DOHH2 (cell line): ENCODE results near the gene TRPC3.

Source experiments
- H3F3A ChIP-seq: fragments of 200-600 bp; sonication (generic), shearing (Covaris generic); 2 replicates; pipeline ENCODE4 v1.6.0; 2016; ENCODE audit warnings: antibody characterized with exemption, mild to moderate bottlenecking; ENCODE audit not compliant: control insufficient read depth, insufficient read depth
- H3K27ac ChIP-seq: fragments of 200-600 bp; sonication (generic); 2 replicates; pipeline ENCODE4 v1.5.1; 2014; ENCODE audit warnings: low read depth, mild to moderate bottlenecking, low read length, moderate library complexity
- H3K27me3 ChIP-seq: fragments of 200-600 bp; sonication (generic); 2 replicates; pipeline ENCODE4 v1.6.1; 2014; ENCODE audit warnings: mild to moderate bottlenecking, low read length, mixed read lengths; ENCODE audit not compliant: control insufficient read depth
- H3K36me3 ChIP-seq: fragments of 200-600 bp; sonication (generic); 2 replicates; pipeline ENCODE4 v1.6.1; 2014; ENCODE audit warnings: mild to moderate bottlenecking, low read length, moderate library complexity, mixed read lengths; ENCODE audit not compliant: control insufficient read depth
- H3K4me1 ChIP-seq: fragments of 200-600 bp; sonication (generic); 2 replicates; pipeline ENCODE4 v1.6.1; 2014; ENCODE audit warnings: mild to moderate bottlenecking, low read length, mixed read lengths; ENCODE audit not compliant: control insufficient read depth
- H3K4me2 ChIP-seq: fragments of 200-600 bp; sonication (generic); 2 replicates; pipeline ENCODE4 v1.6.0; 2014; ENCODE audit warnings: mild to moderate bottlenecking, low read length, moderate library complexity
- H3K4me3 ChIP-seq: fragments of 200-600 bp; sonication (generic); 2 replicates; pipeline ENCODE4 v1.5.1; 2014; ENCODE audit warnings: mild to moderate bottlenecking, low read length, mixed read lengths
- H3K79me2 ChIP-seq: fragments of 200-600 bp; sonication (generic); 2 replicates; pipeline ENCODE4 v1.6.1; 2014; ENCODE audit warnings: mild to moderate bottlenecking, low read length, mixed read lengths; ENCODE audit not compliant: control insufficient read depth
- H3K9me2 ChIP-seq: fragments of 200-600 bp; sonication (generic); replicated peaks from 2 replicates; pipeline ENCODE4 v1.6.1; 2014; ENCODE audit warnings: mild to moderate bottlenecking, low read length, mixed read lengths; ENCODE audit not compliant: control insufficient read depth
- H3K9me3 ChIP-seq: fragments of 200-600 bp; sonication (generic); 2 replicates; pipeline ENCODE4 v1.6.1; 2014; ENCODE audit warnings: antibody characterized with exemption, low read length, mixed read lengths; ENCODE audit not compliant: control insufficient read depth, insufficient read depth
- H4K20me1 ChIP-seq: fragments of 200-600 bp; sonication (generic); 2 replicates; pipeline ENCODE4 v1.6.0; 2014; ENCODE audit warnings: low read depth, mild to moderate bottlenecking, antibody characterized with exemption, low read length, moderate library complexity; ENCODE audit not compliant: control insufficient read depth, insufficient read depth
- EZH2phosphoT487 ChIP-seq: fragments of 200-600 bp; sonication (generic); IDR thresholded peaks from 2 replicates; pipeline ENCODE4 v1.6.1; 2017; ENCODE audit warnings: borderline replicate concordance, mild to moderate bottlenecking, antibody characterized with exemption, low read length, moderate library complexity, mixed read lengths
- TF ChIP-seq, protein P1 (sequence below): fragments of 200-600 bp; sonication (generic); IDR thresholded peaks from one replicate; pipeline ENCODE4 v1.5.1; 2014; ENCODE audit warnings: antibody characterized with exemption, mild to moderate bottlenecking, low read depth, low read length; ENCODE audit not compliant: poor library complexity, severe bottlenecking

TRPC3 gene

DNA sequence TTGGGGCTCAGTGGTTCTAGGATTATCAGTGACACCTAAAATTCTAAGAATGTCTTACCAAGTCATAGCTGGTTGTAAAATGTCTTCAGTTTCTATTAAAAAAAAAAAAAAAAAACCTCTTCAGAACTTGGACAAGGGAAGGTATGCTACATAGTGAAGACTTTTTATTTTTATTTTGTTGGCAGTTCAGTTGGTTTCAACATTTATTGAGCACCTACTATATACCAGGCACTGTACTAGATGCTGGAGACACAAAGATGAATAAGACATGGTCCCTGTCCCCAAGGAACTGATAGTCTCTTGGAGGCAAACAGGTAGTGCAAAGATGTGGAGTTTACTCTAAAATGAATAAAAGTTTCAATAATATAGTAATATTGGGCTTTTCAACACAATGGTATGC, 72.7 kb downstream of the TRPC3 start:
- Histone ChIP-seq H3K36me3 (no peaks in the 10 kb centered on the region), H3K79me2 (no peaks in the 10 kb centered on the region), H3K9me2 (no peaks in the 10 kb centered on the region), H3F3A (no peaks in the 10 kb centered on the region), H3K27me3 (peaks cover 15% of the 10 kb centered on the region), H3K4me2 (no peak overlapping the region), H4K20me1 (no peaks in the 10 kb centered on the region), H3K9me3 (no peaks in the 10 kb centered on the region), H3K27ac (no peak overlapping the region), H3K4me3 (no peak overlapping the region), H3K4me1 (no peaks in the 10 kb centered on the region)
- TF ChIP-seq EZH2phosphoT487, result no peak
- TF ChIP-seq, protein P1, sequence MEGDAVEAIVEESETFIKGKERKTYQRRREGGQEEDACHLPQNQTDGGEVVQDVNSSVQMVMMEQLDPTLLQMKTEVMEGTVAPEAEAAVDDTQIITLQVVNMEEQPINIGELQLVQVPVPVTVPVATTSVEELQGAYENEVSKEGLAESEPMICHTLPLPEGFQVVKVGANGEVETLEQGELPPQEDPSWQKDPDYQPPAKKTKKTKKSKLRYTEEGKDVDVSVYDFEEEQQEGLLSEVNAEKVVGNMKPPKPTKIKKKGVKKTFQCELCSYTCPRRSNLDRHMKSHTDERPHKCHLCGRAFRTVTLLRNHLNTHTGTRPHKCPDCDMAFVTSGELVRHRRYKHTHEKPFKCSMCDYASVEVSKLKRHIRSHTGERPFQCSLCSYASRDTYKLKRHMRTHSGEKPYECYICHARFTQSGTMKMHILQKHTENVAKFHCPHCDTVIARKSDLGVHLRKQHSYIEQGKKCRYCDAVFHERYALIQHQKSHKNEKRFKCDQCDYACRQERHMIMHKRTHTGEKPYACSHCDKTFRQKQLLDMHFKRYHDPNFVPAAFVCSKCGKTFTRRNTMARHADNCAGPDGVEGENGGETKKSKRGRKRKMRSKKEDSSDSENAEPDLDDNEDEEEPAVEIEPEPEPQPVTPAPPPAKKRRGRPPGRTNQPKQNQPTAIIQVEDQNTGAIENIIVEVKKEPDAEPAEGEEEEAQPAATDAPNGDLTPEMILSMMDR, result no peak

DNA sequence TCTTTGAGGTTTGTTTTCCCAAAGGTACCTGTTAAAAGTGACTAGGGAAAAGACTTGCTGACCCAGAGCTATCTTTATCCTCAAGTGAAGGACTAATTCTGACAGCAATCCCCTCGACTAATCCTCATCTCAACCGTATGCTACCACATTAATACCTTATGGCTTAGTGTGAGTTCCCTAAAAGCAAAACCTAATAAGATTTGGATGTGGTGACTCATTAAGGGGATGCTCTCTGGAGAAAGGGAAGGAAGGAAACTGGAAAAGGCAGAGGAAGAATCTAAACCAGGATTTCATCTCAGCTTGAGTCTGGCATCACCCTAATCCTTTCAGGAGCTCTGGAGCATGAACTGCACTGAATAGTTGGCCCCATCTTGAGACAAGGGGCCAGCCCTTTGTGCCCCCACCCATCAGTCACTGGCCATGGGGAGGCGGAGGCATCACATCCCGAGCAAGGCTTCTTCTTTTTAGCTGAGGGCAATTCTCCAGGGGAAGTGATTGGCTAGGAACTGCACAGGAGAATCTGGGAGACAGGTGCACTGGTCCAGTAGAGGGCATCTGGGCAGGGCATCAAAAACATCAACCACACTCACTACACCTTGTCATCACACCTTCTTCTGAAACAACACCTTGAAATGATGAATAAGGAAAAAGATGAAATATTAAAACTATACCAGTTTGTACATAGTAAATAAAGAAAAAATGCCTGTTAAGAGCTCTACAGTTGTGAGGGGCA, 74.7 kb downstream of the TRPC3 start:
- H3K4me1 ChIP-seq, result no peaks in the 10 kb centered on the region
- H3K79me2 ChIP-seq, result no peaks in the 10 kb centered on the region
- no peaks in the 10 kb centered on the region for H3K9me2 ChIP-seq
- no peaks in the 10 kb centered on the region for H3F3A ChIP-seq
- H3K36me3 ChIP-seq, result no peaks in the 10 kb centered on the region
- H3K27ac ChIP-seq, result no peak overlapping the region
- no peaks in the 10 kb centered on the region for H4K20me1 ChIP-seq
- no peak overlapping the region for H3K4me2 ChIP-seq
- H3K27me3 ChIP-seq, result peaks cover 15% of the 10 kb centered on the region
- no peak for TF ChIP-seq EZH2phosphoT487
- TF ChIP-seq, protein P1, result no peak
- no peak overlapping the region for H3K4me3 ChIP-seq
- H3K9me3 ChIP-seq, result no peaks in the 10 kb centered on the region

DNA sequence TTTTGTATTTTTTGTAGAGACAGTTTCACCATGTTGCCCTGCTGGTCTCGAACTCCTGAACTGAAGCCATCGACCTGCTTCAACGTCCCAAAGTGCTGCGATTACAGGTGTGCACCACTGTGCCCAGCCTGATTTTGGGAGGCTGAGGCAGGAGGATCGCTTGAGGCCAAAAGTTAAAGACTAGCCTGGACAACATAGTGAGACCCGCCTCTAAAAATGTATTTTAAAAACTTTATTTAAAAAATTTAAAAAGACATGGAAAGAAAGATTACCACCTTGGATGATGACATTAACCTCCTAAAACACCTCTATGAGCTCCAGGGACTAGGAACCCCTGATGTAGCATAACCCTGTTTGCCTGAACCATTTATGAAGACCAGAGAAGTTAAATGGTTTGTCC, 75.8 kb downstream of the TRPC3 start:
- Histone ChIP-seq H3K4me3 (no peak overlapping the region), H4K20me1 (no peaks in the 10 kb centered on the region), H3K79me2 (no peaks in the 10 kb centered on the region), H3K9me2 (no peaks in the 10 kb centered on the region), H3K27ac (no peak overlapping the region), H3K9me3 (no peaks in the 10 kb centered on the region), H3K4me1 (no peaks in the 10 kb centered on the region; the same call in 1 of the 2 replicates), H3F3A (no peaks in the 10 kb centered on the region), H3K4me2 (no peak overlapping the region), H3K36me3 (no peaks in the 10 kb centered on the region), H3K27me3 (peaks cover 8% of the 10 kb centered on the region)
- no peak for TF ChIP-seq EZH2phosphoT487
- TF ChIP-seq, protein P1, result no peak

DNA sequence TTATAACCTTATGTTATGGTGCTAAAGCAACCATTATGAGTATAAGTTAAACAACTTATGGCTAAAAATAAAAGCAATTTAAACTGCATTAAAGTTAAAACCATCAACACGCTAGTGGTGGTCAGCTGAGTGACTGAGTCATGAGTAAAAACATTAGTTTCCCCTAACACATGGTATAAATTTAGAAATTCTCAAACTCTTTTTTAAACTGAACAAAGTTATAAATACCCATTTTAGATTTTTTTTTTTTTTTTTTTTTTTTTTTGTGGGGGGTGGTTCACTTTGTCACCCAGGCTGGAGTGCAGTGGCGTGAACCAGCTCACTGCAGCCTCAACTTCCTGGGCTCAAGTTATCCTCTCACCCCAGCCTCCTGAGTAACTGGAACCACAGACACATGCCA, 76.2 kb downstream of the TRPC3 start:
- Histone ChIP-seq H3K9me3 (no peaks in the 10 kb centered on the region), H3F3A (no peaks in the 10 kb centered on the region), H3K27me3 (peaks cover 6% of the 10 kb centered on the region), H3K9me2 (no peaks in the 10 kb centered on the region), H3K4me3 (no peak overlapping the region), H3K27ac (no peak overlapping the region), H3K36me3 (no peaks in the 10 kb centered on the region), H3K4me2 (no peak overlapping the region), H3K79me2 (no peaks in the 10 kb centered on the region), H3K4me1 (peaks cover 4% of the 10 kb centered on the region), H4K20me1 (no peaks in the 10 kb centered on the region)
- TF ChIP-seq, protein P1, result no peak
- TF ChIP-seq EZH2phosphoT487, result no peak
